GM21526 (cell line): ENCODE results near the gene TBC1D5.

ENCODE experiments used
- ATAC-seq: cut with Tn5 transposase; IDR thresholded peaks from one replicate; pipeline ENCODE4 v1.9.1; 2021; ENCODE audit warnings: moderate library complexity; ENCODE audit not compliant: unreplicated experiment, low FRiP score

Gene TBC1D5

DNA sequence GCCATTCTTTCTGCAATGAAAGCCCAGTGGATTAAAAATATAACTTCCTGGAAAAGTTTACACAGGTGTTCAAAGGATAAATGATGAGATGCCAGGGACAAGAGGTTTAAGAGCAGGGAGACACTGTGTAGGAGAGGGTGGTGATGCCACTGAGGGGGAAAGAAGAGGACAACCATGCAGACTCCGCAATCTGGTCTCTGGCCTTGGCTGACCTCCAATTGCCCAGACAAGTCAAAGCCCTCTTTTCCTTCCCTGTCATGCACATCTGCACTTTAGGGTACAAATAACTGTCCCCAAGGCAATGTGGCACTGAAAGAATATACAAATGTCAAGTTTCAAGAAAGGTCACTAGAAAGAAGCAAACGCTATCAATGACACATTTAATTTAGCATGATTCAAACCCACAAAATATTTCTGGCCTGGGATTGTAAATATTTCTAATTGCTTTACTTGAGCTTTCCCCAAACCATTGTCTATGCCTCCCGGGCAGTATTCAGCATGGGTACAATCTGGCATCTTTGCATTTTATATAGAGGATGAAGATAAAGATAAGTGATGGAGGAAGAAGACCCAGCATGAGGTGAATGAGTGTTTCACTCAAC is 538.3 kb downstream of the TBC1D5 start:
- no peak for ATAC-seq

GRCh38 chr3:17201538-17201937 is 540.9 kb downstream of the TBC1D5 start:
- ATAC-seq = no peak

DNA sequence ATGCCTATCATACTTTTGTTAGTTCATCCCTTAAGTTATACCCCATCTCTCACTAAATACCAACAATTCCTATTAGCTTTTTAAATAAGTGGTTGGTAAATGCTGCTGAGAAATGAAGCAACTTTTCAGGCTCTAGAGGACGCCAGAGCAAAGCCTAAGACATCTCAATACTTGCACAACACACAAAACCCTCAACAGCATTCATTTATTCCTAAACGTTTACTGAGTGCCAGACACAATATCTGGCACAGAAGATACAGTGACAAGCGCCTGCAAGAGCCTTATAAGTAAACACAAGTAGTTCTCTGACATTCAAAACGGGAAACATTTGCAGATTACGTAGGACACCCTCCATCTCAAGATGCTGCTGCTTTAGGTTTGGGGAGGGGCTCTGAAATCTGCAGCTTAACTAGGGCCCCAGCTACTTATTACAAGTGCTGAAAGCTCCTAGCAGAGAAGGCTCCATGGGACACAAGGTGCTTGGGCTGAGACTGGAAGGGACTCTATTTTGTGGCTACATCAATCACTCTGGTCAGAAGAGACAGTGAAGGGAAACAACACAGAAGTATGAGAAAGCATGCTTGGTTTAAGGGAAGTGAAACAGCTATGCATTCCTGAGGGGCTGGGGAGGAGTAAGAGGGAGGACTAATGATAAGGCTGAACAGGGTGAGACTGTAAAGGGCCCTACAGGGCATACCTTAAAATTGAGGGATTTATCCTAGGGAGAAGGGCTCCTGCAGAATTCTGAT is 546.4 kb downstream of the TBC1D5 start:
- peak; percentile 87 for ATAC-seq

DNA sequence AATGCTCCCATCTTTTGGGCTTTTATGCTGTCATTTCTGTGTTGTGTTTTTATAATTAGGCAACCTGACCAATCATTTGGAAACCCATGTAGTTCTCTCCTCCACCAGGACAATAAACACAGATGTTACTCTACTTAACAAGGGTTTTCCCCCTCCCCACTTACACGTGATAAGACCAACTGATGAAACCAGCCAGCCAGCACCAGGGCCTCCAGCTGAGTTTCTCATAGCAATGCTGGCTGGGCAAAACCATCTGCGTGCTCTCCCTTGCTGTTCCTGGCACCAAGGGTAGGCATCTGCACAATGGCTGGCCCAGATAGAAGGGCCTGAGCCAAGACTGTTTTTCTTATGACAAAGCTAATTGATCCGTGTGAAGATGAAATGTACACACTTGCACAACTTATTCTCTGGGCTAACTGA is 547.2 kb downstream of the TBC1D5 start:
- ATAC-seq = peak; percentile 89

DNA sequence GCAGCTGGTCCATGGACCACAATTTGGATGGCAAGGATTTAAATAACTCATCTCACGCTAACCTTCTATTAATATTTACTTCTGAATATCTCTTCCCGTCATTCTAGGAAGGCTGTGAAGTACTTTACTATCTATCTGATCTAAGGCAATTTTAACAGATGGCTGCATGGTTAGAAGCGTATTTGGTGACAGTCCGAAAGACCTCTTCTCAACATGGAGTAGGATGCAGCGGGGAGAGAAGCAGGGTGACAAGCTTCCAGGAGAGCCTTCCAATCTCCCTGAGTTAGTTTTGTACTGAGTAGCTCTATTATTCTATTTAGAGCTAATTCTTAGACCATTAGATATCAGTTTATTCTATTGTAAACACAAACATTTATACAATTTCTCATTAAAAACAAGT is 548.3 kb downstream of the TBC1D5 start:
- ATAC-seq = no peak

- no peak for ATAC-seq
Measured at GRCh38 chr3:17192995-17193394, 549.4 kb downstream of the TBC1D5 start.

DNA sequence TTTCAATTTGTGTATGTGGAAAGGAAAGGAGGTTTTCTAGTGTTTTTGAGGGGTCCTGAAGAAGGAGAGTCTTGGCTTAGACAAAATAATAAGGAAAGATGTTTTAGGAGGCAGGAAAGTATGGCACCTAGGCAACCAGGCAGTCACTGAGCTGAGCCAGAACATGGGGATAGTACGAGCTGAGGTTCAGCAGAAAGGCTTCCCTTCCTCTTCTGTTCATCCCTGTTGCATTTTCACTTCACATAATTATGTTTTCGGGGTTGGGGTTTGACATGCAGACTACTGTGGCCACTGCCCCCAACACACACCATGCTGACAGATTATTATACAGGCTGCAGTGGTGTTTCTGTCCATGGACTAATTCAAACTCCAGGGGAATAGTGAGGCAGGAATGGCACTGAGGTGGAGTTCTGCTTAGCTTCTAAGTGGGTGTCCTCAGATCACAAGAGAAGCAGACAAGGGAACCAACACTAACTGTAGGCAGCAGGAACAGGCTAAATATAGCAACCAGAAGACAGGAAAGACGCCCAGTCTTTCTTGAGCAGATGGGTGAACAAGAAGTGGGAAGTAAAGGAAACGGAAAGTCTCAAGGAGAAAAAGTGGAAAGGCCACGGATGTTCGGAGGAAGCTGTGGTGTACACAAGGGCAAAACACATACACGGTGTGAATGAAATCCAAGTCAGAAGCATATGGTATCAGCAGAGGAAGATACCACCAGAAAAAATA is 551.9 kb downstream of the TBC1D5 start:
- ATAC-seq = no peak

DNA sequence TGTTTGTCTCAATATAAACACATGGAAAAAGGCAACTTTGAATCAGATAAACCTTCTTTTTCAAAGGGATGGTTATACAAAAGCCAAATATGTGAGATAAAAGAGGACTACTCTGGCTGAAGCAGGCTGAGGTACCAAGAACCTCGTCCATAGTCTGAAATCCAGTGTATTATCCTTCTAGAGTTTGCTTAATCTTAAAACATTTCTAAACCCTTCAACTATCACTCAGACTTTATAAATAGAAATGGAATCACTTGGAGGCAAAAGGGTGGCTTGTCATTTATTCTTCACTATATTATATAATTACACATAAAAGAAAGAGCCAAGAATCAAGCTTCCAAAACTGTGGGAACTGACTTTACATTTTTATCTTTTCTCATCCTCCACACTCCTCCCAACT is 554.1 kb downstream of the TBC1D5 start:
- ATAC-seq = no peak

DNA sequence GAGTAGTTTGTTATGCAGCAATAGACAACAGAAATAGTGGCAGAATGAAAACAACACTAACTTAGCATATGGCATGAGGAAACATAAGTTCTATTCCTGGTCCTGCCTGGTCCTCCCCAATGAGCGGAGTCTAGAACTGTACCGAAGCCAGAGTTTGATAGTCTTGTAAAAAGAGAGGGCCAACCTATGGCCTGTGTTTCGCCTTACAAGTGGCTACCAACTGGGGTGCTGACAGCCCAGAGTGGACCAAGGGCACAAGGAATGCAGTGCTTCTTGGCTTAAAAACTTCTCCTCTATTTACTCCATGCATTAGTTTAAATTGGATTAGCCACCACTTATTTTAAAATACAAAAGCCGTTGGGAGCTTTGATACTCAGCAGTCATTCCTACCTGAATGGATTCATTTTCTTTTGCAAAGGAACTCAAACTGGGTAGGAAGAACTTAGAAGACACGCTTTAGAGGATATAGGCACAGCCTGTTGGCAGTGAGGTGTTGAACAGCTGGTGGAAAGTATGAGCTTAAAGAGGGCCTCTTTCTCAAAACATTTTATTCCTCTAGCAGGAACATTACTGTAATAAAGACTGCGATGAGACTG is 554.7 kb downstream of the TBC1D5 start:
- no peak for ATAC-seq

DNA sequence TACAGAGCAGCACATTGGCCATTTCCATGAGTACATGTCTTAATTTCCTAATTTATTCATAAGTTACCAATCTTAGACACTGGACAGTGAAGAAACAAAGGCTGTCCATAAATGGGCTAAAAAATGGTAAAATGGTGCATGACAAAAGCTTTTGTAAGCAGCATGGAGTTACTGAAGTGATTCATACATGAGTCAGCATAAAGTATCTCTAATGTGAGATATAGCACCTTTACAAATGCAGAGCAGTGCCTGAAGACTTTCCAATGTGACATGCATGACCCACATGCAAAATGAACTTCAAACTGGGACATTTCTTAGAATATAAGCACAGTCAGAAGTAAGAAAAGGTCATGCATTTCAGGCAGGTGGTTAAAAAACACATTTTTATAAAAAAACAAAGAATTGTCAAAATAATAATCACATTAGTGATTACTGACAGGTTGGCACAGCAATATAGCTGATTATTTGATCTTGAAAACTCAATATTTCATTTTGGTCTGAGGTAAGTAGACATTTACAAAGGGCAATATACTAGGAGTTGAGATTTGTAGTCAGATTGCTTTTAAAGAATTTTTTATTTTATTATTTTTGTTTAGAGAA is 558.4 kb downstream of the TBC1D5 start:
- no peak for ATAC-seq

GRCh38 chr3:17182166-17182565 is 560.3 kb downstream of the TBC1D5 start:
- ATAC-seq = peak; percentile 54

DNA sequence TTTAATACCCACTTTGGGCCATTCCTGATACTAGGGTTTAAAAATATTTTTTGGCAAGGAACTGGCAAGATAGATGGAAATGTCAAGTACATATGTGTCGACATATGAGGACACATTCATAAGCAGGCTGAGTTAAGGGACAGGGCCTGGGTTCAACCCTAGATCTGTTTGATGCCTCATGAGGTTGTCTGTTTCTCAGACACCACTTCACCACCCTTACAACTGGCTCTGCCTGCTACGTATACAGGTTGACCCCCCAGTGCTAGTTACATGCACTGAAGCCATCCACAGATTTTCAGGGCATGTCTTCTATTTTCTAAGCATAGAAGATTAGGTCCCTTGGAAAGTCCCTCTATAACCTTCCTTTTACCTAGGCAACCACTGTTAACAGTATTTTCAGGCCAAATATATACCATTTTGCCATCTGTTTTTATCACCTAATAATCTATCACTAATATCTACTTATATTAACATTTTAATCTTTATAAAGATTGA is 561.0 kb downstream of the TBC1D5 start:
- no peak for ATAC-seq

DNA sequence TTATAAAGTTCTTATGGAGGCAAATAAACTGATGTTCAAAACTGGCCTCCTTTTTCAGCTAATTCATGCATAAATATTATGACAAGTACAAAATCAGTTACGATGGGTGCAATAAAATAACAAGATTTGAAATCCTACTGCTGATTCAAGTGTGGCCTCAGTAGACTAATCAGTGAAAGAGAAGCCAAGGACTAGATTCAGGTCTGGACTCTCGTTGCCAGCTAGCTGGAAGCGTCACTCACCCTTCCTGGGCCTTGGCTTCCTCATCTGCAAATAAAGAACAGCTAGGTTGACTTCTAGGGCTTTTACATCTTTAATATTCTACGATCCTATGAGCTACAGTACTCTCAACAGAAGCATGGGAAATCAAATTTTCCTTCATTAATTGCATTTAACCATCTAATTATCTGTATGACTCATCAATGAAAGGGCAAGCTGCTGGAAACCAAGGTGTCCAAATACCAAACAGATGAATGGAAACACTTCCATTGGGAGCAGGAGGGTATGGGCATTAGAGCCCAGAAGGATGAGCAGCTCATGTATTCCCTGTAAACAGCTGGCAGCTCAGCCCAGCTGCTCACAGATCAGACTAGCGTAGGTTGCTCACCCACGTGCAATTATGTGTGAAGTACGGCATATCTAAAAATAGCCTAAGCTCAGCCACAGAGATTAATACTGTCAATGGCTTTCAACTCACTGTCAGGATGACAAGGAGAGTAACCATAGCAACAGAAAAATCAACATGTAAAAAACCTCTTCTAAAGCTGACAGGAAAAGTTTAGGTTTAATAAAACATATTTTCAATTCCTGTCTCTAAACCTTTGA is 562.8 kb downstream of the TBC1D5 start:
- peak; percentile 59 for ATAC-seq

- ATAC-seq = no peak
Measured at GRCh38 chr3:17176757-17177156, 565.7 kb downstream of the TBC1D5 start.

DNA sequence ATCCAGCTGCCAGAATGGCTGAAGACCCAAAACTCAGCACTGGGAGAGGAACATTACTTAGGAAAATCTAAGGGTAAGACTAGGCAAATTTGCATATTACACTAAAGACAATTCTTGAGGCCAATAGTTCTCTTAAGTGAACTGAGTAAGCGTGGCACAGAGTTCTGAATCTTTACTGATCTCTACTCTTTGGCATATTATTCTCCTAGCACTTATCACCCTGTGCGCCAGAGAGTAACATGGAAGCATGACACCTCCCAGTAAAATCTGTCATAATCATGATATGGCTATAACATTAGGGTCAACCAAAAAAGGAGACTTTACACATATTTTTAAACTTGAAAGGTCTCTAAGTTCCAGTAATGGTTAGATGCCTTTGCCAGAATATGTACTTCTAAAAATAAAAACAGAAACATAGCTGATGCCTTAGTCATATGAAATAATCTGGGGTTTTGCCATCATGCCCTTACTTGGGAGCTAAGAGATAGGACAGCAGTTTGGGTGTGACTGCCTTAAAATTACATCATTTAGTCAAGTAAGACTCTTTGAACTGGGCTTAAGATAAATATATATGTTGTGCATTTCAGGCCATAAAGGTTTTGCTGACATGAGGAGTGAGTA is 567.1 kb downstream of the TBC1D5 start:
- ATAC-seq = no peak

DNA sequence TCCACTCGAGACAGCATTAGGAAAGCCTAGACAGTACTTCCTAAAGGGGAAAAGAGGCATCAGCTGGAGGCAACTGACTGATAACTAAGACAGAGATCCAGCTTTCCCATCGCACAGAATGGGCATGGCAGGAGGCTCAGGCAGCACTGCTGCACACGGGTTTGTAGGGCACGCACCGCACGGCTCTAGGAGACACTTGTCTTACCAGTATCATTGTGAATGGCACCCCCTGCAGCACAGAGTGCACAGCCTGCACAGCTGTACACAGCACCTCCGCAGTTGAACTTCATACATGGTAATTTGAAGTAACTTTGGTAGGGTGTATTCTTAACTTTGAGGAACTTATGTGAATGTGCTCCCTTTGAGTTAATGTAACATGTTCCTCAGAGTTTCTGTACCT is 576.1 kb downstream of the TBC1D5 start:
- no peak for ATAC-seq

- no peak for ATAC-seq
Measured at GRCh38 chr3:17162116-17162515, 580.3 kb downstream of the TBC1D5 start.

GRCh38 chr3:17160597-17160996 is 581.8 kb downstream of the TBC1D5 start:
- no peak for ATAC-seq

- no peak for ATAC-seq
Measured at GRCh38 chr3:17158941-17159682, 583.3 kb downstream of the TBC1D5 start.
